ENCODE data around the gene MYO16.

The MYO16 gene

DNA sequence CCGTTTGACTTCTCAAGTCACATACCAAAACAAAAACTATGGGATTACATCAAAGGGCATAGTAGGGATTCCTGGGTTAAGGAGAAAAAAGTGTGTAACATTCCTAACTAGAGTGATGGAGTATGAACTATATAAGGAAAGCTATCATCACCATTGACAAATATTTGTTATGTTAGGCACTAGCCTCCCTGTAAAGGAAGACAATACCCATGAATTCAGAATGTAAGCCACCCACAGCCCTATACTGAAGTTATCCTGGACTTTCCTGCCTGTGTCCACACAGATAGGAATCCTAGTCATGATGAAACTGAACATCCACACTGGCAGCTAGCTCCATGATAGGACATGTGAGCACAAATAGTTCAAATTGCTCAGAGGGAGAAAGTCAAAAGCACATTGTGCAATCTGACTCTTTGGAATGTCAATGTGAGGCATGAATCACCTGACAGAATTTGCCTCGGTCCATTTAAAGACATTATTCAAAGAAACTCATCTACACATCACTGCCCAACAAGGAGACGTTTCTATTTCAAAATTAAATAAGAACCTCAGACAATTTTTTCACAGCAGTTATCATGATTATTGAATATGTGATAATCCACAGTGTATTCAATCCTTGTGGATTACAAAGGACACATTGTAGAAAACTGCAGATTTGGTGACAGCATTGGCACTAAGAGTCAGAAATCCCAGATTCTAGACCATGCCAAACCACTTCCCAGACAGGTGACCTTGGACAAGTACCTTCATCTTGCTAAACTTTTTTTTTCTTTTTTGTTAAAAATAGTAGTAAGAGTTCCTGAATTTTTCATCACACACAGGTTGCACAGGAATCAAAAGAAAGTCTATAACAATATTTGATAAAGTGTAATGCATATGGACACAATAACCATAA, 627.7 kb downstream of the MYO16 start:
- DNase-seq = no peak

All from bone marrow (tissue), 2 donors.